ENCODE measurements around the gene PARP16.

Gene PARP16

DNA sequence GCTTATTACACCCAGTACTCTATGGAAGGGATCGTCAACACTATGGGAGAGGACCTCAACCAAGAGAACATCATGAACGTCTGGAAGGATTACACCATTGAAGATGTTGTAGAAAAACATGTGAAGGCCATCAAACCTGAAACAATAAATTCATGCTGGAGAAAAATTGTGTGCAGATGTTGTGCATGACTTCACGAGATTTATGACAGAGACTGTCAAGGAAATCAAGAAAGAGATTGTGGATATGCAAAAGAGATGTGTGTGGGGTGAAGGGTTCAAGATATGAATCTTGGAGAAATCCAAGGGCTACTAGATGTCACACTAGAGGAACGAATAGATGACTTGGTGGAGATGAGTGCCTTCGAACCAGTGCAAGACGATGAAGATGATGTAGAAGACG, 3.5 kb upstream of the PARP16 start:
- TF ChIP-seq EZH2phosphoT487 (IDR thresholded peaks at IDR 0.05; ENCODE audit: borderline replicate concordance), result no peak
- TF ChIP-seq, protein P1, sequence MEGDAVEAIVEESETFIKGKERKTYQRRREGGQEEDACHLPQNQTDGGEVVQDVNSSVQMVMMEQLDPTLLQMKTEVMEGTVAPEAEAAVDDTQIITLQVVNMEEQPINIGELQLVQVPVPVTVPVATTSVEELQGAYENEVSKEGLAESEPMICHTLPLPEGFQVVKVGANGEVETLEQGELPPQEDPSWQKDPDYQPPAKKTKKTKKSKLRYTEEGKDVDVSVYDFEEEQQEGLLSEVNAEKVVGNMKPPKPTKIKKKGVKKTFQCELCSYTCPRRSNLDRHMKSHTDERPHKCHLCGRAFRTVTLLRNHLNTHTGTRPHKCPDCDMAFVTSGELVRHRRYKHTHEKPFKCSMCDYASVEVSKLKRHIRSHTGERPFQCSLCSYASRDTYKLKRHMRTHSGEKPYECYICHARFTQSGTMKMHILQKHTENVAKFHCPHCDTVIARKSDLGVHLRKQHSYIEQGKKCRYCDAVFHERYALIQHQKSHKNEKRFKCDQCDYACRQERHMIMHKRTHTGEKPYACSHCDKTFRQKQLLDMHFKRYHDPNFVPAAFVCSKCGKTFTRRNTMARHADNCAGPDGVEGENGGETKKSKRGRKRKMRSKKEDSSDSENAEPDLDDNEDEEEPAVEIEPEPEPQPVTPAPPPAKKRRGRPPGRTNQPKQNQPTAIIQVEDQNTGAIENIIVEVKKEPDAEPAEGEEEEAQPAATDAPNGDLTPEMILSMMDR (conservative IDR thresholded peaks at IDR 0.05; ENCODE audit: low read length), result no peak
- H3F3A ChIP-seq (ENCODE audit: low read depth), result no peaks in the 10 kb centered on the region
- no peak overlapping the region for H2AFZ ChIP-seq (ENCODE audit: low read length)
- no peaks in the 10 kb centered on the region for H4K20me1 ChIP-seq (ENCODE audit: insufficient read depth, low read length, poor library complexity, severe bottlenecking)
- H3K36me3 ChIP-seq (ENCODE audit: insufficient read depth, low read length), result no peaks in the 10 kb centered on the region
- peaks cover 10% of the 10 kb centered on the region for H3K79me2 ChIP-seq (ENCODE audit: insufficient read depth, low read length)
- peaks cover 21% of the 10 kb centered on the region for H3K4me1 ChIP-seq (ENCODE audit: insufficient read depth, low read length, poor library complexity, severe bottlenecking)
- no peaks in the 10 kb centered on the region for H3K27me3 ChIP-seq (ENCODE audit: insufficient read depth, low read length, poor library complexity, severe bottlenecking)
- no peak overlapping the region for H3K4me2 ChIP-seq (ENCODE audit: low read depth, low read length, poor library complexity, severe bottlenecking)
- H3K9ac ChIP-seq (ENCODE audit: low read depth, low read length, poor library complexity, severe bottlenecking), result no peak overlapping the region
- H3K4me3 ChIP-seq (ENCODE audit: low read length, poor library complexity, severe bottlenecking), result no peak overlapping the region
- no peaks in the 10 kb centered on the region for H3K9me3 ChIP-seq (ENCODE audit: insufficient read depth, low read depth, low read length)
- no peaks in the 10 kb centered on the region for H3K9me2 ChIP-seq (replicated peaks; ENCODE audit: low read depth, low read length)

- Histone ChIP-seq H3K4me3 (ENCODE audit: low read length, poor library complexity, severe bottlenecking) (no peak overlapping the region), H3F3A (ENCODE audit: low read depth) (no peaks in the 10 kb centered on the region), H3K9ac (ENCODE audit: low read depth, low read length, poor library complexity, severe bottlenecking) (no peak overlapping the region), H3K27me3 (ENCODE audit: insufficient read depth, low read length, poor library complexity, severe bottlenecking) (no peaks in the 10 kb centered on the region), H4K20me1 (ENCODE audit: insufficient read depth, low read length, poor library complexity, severe bottlenecking) (no peaks in the 10 kb centered on the region), H2AFZ (ENCODE audit: low read length) (no peak overlapping the region), H3K9me3 (ENCODE audit: insufficient read depth, low read depth, low read length) (no peaks in the 10 kb centered on the region), H3K4me1 (ENCODE audit: insufficient read depth, low read length, poor library complexity, severe bottlenecking) (peaks cover 27% of the 10 kb centered on the region), H3K9me2 (replicated peaks; ENCODE audit: low read depth, low read length) (no peaks in the 10 kb centered on the region), H3K79me2 (ENCODE audit: insufficient read depth, low read length) (peaks cover 19% of the 10 kb centered on the region), H3K4me2 (ENCODE audit: low read depth, low read length, poor library complexity, severe bottlenecking) (no peak overlapping the region), H3K36me3 (ENCODE audit: insufficient read depth, low read length) (no peaks in the 10 kb centered on the region)
- TF ChIP-seq, protein P1 (conservative IDR thresholded peaks at IDR 0.05; ENCODE audit: low read length), result no peak
- no peak for TF ChIP-seq EZH2phosphoT487 (IDR thresholded peaks at IDR 0.05; ENCODE audit: borderline replicate concordance)
Measured at GRCh38 chr15:65289261-65289854, 2.7 kb upstream of the PARP16 start.

- Histone ChIP-seq H2AFZ (ENCODE audit: low read length) (peak overlapping the region; percentile 85; the same call in 1 of the 2 replicates), H3K4me3 (ENCODE audit: low read length, poor library complexity, severe bottlenecking) (peak overlapping the region; percentile 75), H3K4me2 (ENCODE audit: low read depth, low read length, poor library complexity, severe bottlenecking) (peak overlapping the region; percentile 77), H3K27me3 (ENCODE audit: insufficient read depth, low read length, poor library complexity, severe bottlenecking) (no peaks in the 10 kb centered on the region), H3K4me1 (ENCODE audit: insufficient read depth, low read length, poor library complexity, severe bottlenecking) (peaks cover 37% of the 10 kb centered on the region), H3K9me2 (replicated peaks; ENCODE audit: low read depth, low read length) (no peaks in the 10 kb centered on the region), H3K79me2 (ENCODE audit: insufficient read depth, low read length) (peaks cover 37% of the 10 kb centered on the region), H3K36me3 (ENCODE audit: insufficient read depth, low read length) (no peaks in the 10 kb centered on the region), H4K20me1 (ENCODE audit: insufficient read depth, low read length, poor library complexity, severe bottlenecking) (no peaks in the 10 kb centered on the region), H3K9me3 (ENCODE audit: insufficient read depth, low read depth, low read length) (no peaks in the 10 kb centered on the region), H3K9ac (ENCODE audit: low read depth, low read length, poor library complexity, severe bottlenecking) (peak overlapping the region; percentile 76), H3F3A (ENCODE audit: low read depth) (no peaks in the 10 kb centered on the region)
- TF ChIP-seq, protein P1 (conservative IDR thresholded peaks at IDR 0.05; ENCODE audit: low read length), result no peak
- TF ChIP-seq EZH2phosphoT487 (IDR thresholded peaks at IDR 0.05; ENCODE audit: borderline replicate concordance), result no peak
Measured at GRCh38 chr15:65287520-65287855, 805 bp upstream of the PARP16 start.

Data from Loucy (cell line).